H9 (cell line): ENCODE data around the gene TMEM163. TPM values are rescaled to one million over a fixed set of nuclear protein-coding genes. Genes with fewer than 3 reads are reported as not detected.

ENCODE experiments used
- DNase-seq: peaks from one replicate; pipeline ENCODE4 v3.0.0-alpha.2; 2017
- H2AFZ ChIP-seq: one replicate; pipeline ENCODE4 v1.6.1; 2013; ENCODE audit warnings: mild to moderate bottlenecking, low read length, control low read depth, moderate library complexity
- H2AK5ac ChIP-seq: 2 replicates; pipeline ENCODE4 v1.6.1; 2013; ENCODE audit warnings: low read length, control low read depth, mixed read lengths; ENCODE audit not compliant: insufficient read length
- H2BK120ac ChIP-seq: one replicate; pipeline ENCODE4 v1.6.1; 2013; ENCODE audit warnings: low read depth, mild to moderate bottlenecking, low read length, control low read depth, inconsistent platforms; ENCODE audit not compliant: poor library complexity, severe bottlenecking
- H2BK12ac ChIP-seq: 2 replicates; pipeline ENCODE4 v1.6.1; 2013; ENCODE audit warnings: low read length, control low read depth, mixed read lengths, low read depth; ENCODE audit not compliant: insufficient read length
- H2BK15ac ChIP-seq: 2 replicates; pipeline ENCODE4 v1.6.1; 2013; ENCODE audit warnings: low read depth, low read length, control low read depth
- H2BK20ac ChIP-seq: one replicate; pipeline ENCODE4 v1.6.1; 2013; ENCODE audit warnings: low read depth, mild to moderate bottlenecking, low read length, control low read depth, inconsistent platforms; ENCODE audit not compliant: poor library complexity, severe bottlenecking
- H2BK5ac ChIP-seq: 2 replicates; pipeline ENCODE4 v1.6.1; 2013; ENCODE audit warnings: low read length, control low read depth, mixed read lengths; ENCODE audit not compliant: insufficient read length
- H3K14ac ChIP-seq: 2 replicates; pipeline ENCODE4 v1.6.1; 2013; ENCODE audit warnings: low read length, control low read depth; ENCODE audit not compliant: insufficient read depth
- H3K18ac ChIP-seq: 2 replicates; pipeline ENCODE4 v1.6.1; 2013; ENCODE audit warnings: low read depth, mild to moderate bottlenecking, mixed read lengths, low read length, control low read depth; ENCODE audit not compliant: insufficient read length
- H3K23ac ChIP-seq: 2 replicates; pipeline ENCODE4 v1.6.1; 2013; ENCODE audit warnings: low read length, control low read depth, mixed read lengths, low read depth; ENCODE audit not compliant: insufficient read length
- H3K23me2 ChIP-seq: 2 replicates; pipeline ENCODE4 v1.6.1; 2013; ENCODE audit warnings: low read depth, mild to moderate bottlenecking, mixed read lengths, low read length, control low read depth; ENCODE audit not compliant: insufficient read length, poor library complexity, severe bottlenecking
- H3K27ac ChIP-seq: 2 replicates; pipeline ENCODE4 v1.5.1; 2013; ENCODE audit warnings: low read length, control low read depth, mixed read lengths, low read depth; ENCODE audit not compliant: insufficient read length
- H3K27me3 ChIP-seq: 2 replicates; pipeline ENCODE4 v1.6.1; 2013; ENCODE audit warnings: low read length, control low read depth, inconsistent platforms; ENCODE audit not compliant: insufficient read depth
- H3K4ac ChIP-seq: 2 replicates; pipeline ENCODE4 v1.6.1; 2013; ENCODE audit warnings: low read depth, mild to moderate bottlenecking, control low read depth, inconsistent platforms, low read length, moderate library complexity
- H3K4me1 ChIP-seq: 2 replicates; pipeline ENCODE4 v1.6.1; 2013; ENCODE audit warnings: low read length, control low read depth, inconsistent platforms; ENCODE audit not compliant: insufficient read depth
- H3K4me2 ChIP-seq: 2 replicates; pipeline ENCODE4 v1.6.1; 2013; ENCODE audit warnings: low read length, control low read depth, mixed read lengths; ENCODE audit not compliant: insufficient read length, insufficient read depth
- H3K56ac ChIP-seq: 2 replicates; pipeline ENCODE4 v1.6.1; 2013; ENCODE audit warnings: low read depth, mild to moderate bottlenecking, mixed read lengths, low read length, control low read depth; ENCODE audit not compliant: insufficient read length
- H3K79me1 ChIP-seq: 2 replicates; pipeline ENCODE4 v1.6.1; 2013; ENCODE audit warnings: low read depth, mild to moderate bottlenecking, moderate library complexity, low read length, control low read depth, inconsistent platforms; ENCODE audit not compliant: insufficient read depth, poor library complexity, severe bottlenecking
- H3K79me2 ChIP-seq: 2 replicates; pipeline ENCODE4 v1.6.1; 2013; ENCODE audit warnings: low read length, control low read depth, inconsistent platforms; ENCODE audit not compliant: insufficient read depth
- H3K9ac ChIP-seq: 2 replicates; pipeline ENCODE4 v1.6.1; 2013; ENCODE audit warnings: low read length, control low read depth, mixed read lengths; ENCODE audit not compliant: insufficient read length; ENCODE audit errors: extremely low read depth
- H3K9me3 ChIP-seq: one replicate; pipeline ENCODE4 v1.6.1; 2013; ENCODE audit warnings: low read depth, low read length, inconsistent platforms; ENCODE audit not compliant: control insufficient read depth
- H3T11ph ChIP-seq: one replicate; pipeline ENCODE4 v1.6.1; 2013; ENCODE audit warnings: mild to moderate bottlenecking, low read length, control low read depth, inconsistent platforms
- H4K20me1 ChIP-seq: one replicate; pipeline ENCODE4 v1.6.1; 2013; ENCODE audit not compliant: control insufficient read depth, insufficient read length, insufficient read depth
- H4K5ac ChIP-seq: 2 replicates; pipeline ENCODE4 v1.6.1; 2013; ENCODE audit warnings: low read depth, mild to moderate bottlenecking, mixed read lengths, low read length, control low read depth; ENCODE audit not compliant: insufficient read length
- H4K8ac ChIP-seq: replicated peaks from 2 replicates; pipeline ENCODE4 v1.6.1; 2013; ENCODE audit warnings: low read length, control low read depth, mixed read lengths, low read depth; ENCODE audit not compliant: insufficient read length
- H4K91ac ChIP-seq: 2 replicates; pipeline ENCODE4 v1.6.1; 2013; ENCODE audit warnings: low read depth, mild to moderate bottlenecking, moderate library complexity, mixed read lengths, low read length, control low read depth; ENCODE audit not compliant: insufficient read length
- H3K27ac Mint-ChIP-seq, 3 experiments: 2 replicates in 2 of 3; 3 replicates in 1 of 3; pipeline ENCODE4 v1.8.0; 2020 to 2021; ENCODE audit warnings: mixed read lengths in 3 of 3, mild to moderate bottlenecking in 1 of 3, moderate library complexity in 1 of 3
- H3K27me3 Mint-ChIP-seq: 2 replicates; pipeline ENCODE4 v1.8.0; 2021; ENCODE audit warnings: low read depth, mild to moderate bottlenecking, moderate library complexity, mixed read lengths
- H3K36me3 Mint-ChIP-seq, 3 experiments: 2 replicates in 2 of 3; 3 replicates in 1 of 3; pipeline ENCODE4 v1.8.0; 2020 to 2021; ENCODE audit warnings: low read depth in 3 of 3, mixed read lengths in 3 of 3; ENCODE audit not compliant: insufficient read depth in 1 of 3
- H3K4me1 Mint-ChIP-seq, 2 experiments: 2 replicates each; pipeline ENCODE4 v1.8.0; 2020; ENCODE audit warnings: mixed read lengths in 2 of 2
- H3K4me3 Mint-ChIP-seq, 2 experiments: 2 replicates in 1 of 2; 3 replicates in 1 of 2; pipeline ENCODE4 v1.8.0; 2020 to 2021; ENCODE audit warnings: mild to moderate bottlenecking in 2 of 2, mixed read lengths in 2 of 2, moderate library complexity in 1 of 2
- H3K9me3 Mint-ChIP-seq, 2 experiments: 2 replicates in 1 of 2; 3 replicates in 1 of 2; pipeline ENCODE4 v1.8.0; 2020; ENCODE audit warnings: mild to moderate bottlenecking in 2 of 2, mixed read lengths in 2 of 2, moderate library complexity in 1 of 2
- WGBS: extraction: QIAGEN DNeasy Blood & Tissue Kit; methylation state at CpG from one replicate; pipeline ENCODE4 v1.1.7; 2013; ENCODE audit warnings: missing lambda C conversion rate, low lambda C conversion rate, mixed read lengths; ENCODE audit not compliant: insufficient read length; ENCODE audit errors: extremely low coverage; 5-methylcytosine and 5-hydroxymethylcytosine counted together
- total RNA-seq: library from RNA; stranded (reverse); gene quantifications from 2 replicates; pipeline ENCODE4 v1.2.1, GENCODE V29; 2021
- TF ChIP-seq, protein P1 (sequence below): fragments of 200-600 bp; sonication (generic); conservative IDR thresholded peaks from 3 replicates; pipeline ENCODE4 v1.8.0; 2021; ENCODE audit warnings: antibody characterized with exemption, mild to moderate bottlenecking

TMEM163 gene
- total RNA-seq, 1 experiment from 2014 or later, result 0.39 TPM

DNA sequence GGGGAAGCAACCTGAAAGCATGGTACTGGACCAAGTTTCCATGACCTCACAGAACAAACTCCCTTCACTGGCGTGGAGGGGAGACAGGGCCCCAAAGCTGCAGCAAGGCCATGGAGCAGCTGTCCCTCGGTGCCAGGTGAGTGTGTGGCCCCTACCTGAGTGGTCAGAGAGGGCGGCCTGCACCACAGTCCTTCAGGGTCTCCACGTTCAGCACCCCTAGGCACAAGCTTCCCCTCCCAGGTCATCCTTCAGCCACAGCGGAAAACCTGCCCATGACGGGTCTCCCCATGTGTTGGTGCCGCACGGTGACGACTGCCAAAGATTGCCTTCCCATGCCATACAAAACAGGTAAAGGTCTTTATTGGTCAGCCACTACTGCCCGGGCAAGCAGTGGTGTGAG, 263.4 kb downstream of the TMEM163 start:
- no peak overlapping the region; the same call in 1 of the 2 replicates for H3K14ac ChIP-seq
- no peak overlapping the region; a peak in 1 of 7 replicates for H3K27ac Mint-ChIP-seq
- H3K36me3 Mint-ChIP-seq, result no peaks in the 10 kb centered on the region; a peak in 1 of 7 replicates
- peaks cover 15 to 16% of the 10 kb centered on the region in 2 experiments for H3K4me1 Mint-ChIP-seq
- H2BK5ac ChIP-seq, result no peak overlapping the region
- H3K9ac ChIP-seq, result no peak overlapping the region
- no peak overlapping the region for H2BK15ac ChIP-seq
- H4K8ac ChIP-seq, result no peak overlapping the region
- H4K5ac ChIP-seq, result no peak overlapping the region
- H4K91ac ChIP-seq, result no peak overlapping the region
- no peaks in the 10 kb centered on the region for H3K9me3 ChIP-seq
- H2AK5ac ChIP-seq, result no peak overlapping the region
- no peak overlapping the region for H3K23ac ChIP-seq
- no peak overlapping the region for H3K18ac ChIP-seq
- H3K4me1 ChIP-seq, result no peaks in the 10 kb centered on the region
- no peaks in the 10 kb centered on the region for H3K23me2 ChIP-seq
- no peak overlapping the region for H2AFZ ChIP-seq
- no peaks in the 10 kb centered on the region for H4K20me1 ChIP-seq
- H3K79me2 ChIP-seq, result no peaks in the 10 kb centered on the region
- no peak overlapping the region for H3K4me2 ChIP-seq
- no peaks in the 10 kb centered on the region for H3K9me3 Mint-ChIP-seq
- no peak overlapping the region for H3K56ac ChIP-seq
- H3K27me3 ChIP-seq, result no peaks in the 10 kb centered on the region
- no peak overlapping the region for H2BK20ac ChIP-seq
- TF ChIP-seq, protein P1, sequence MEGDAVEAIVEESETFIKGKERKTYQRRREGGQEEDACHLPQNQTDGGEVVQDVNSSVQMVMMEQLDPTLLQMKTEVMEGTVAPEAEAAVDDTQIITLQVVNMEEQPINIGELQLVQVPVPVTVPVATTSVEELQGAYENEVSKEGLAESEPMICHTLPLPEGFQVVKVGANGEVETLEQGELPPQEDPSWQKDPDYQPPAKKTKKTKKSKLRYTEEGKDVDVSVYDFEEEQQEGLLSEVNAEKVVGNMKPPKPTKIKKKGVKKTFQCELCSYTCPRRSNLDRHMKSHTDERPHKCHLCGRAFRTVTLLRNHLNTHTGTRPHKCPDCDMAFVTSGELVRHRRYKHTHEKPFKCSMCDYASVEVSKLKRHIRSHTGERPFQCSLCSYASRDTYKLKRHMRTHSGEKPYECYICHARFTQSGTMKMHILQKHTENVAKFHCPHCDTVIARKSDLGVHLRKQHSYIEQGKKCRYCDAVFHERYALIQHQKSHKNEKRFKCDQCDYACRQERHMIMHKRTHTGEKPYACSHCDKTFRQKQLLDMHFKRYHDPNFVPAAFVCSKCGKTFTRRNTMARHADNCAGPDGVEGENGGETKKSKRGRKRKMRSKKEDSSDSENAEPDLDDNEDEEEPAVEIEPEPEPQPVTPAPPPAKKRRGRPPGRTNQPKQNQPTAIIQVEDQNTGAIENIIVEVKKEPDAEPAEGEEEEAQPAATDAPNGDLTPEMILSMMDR, result no peak
- H3K4me3 Mint-ChIP-seq, result no peak overlapping the region
- DNase-seq, result no peak
- no CpG with 5 or more reads among the region's 10 CpGs for WGBS
- H2BK12ac ChIP-seq, result no peak overlapping the region
- no peaks in the 10 kb centered on the region for H3K79me1 ChIP-seq
- peaks cover 2% of the 10 kb centered on the region; the same call in 1 of the 2 replicates for H3K27me3 Mint-ChIP-seq
- H3T11ph ChIP-seq, result no peak overlapping the region
- H2BK120ac ChIP-seq, result no peak overlapping the region
- no peak overlapping the region for H3K4ac ChIP-seq
- H3K27ac ChIP-seq, result no peak overlapping the region
